K562 (cell line): ENCODE results near the gene JAM2. TPM values are rescaled to one million over a fixed set of nuclear protein-coding genes. Genes with fewer than 3 reads are reported as not detected.

Source experiments
- DPF2 ChIP-seq: fragments of 450-650 bp; IDR thresholded peaks from 2 replicates; pipeline ENCODE4 v1.6.1; 2016
- E2F3 ChIP-seq: fragments of 250-450 bp; sonication (Bioruptor Pico); IDR thresholded peaks from 2 replicates; pipeline ENCODE4 v1.4.0; 2020; ENCODE audit warnings: mild to moderate bottlenecking
- E2F5 ChIP-seq: sonication (generic); formaldehyde crosslinking; IDR thresholded peaks from 2 replicates; pipeline ENCODE4 v1.8.0; 2022; ENCODE audit warnings: mild to moderate bottlenecking, missing genetic modification reagents
- ELF1 ChIP-seq: fragments of 200-800 bp; sonication (Bioruptor generic); IDR thresholded peaks from 2 replicates; pipeline ENCODE4 v1.6.1; 2016; ENCODE audit warnings: missing genetic modification characterization, missing compliant biosample characterization
- ETS1 ChIP-seq: conservative IDR thresholded peaks from 2 replicates; pipeline ENCODE4 v1.6.1; 2011; ENCODE audit warnings: low read depth, mild to moderate bottlenecking, low read length; ENCODE audit not compliant: control insufficient read depth
- FIP1L1 ChIP-seq: fragments of 200-400 bp; formaldehyde crosslinking; IDR thresholded peaks from 2 replicates; pipeline ENCODE4 v1.6.1; 2018; ENCODE audit warnings: mild to moderate bottlenecking, low read depth, low read length; ENCODE audit not compliant: poor library complexity, severe bottlenecking
- FOXJ2 ChIP-seq: fragments of 200-800 bp; sonication (Bioruptor generic); IDR thresholded peaks from 2 replicates; pipeline ENCODE4 v1.6.1; 2016; ENCODE audit warnings: missing genetic modification characterization, missing compliant biosample characterization
- GATAD2B ChIP-seq: fragments of 450-650 bp; IDR thresholded peaks from 2 replicates; pipeline ENCODE4 v1.6.1; 2017; ENCODE audit warnings: mild to moderate bottlenecking, borderline replicate concordance
- GTF3C2 ChIP-seq: IDR thresholded peaks from 3 replicates; pipeline ENCODE4 v1.6.1; 2011; ENCODE audit warnings: borderline replicate concordance, mild to moderate bottlenecking, moderate library complexity; ENCODE audit not compliant: insufficient read length; ENCODE audit errors: extremely low read depth
- KAT2B ChIP-seq: IDR thresholded peaks from one replicate; pipeline ENCODE4 v1.6.1; 2012; ENCODE audit warnings: low read depth, mild to moderate bottlenecking, control low read depth, inconsistent platforms, low read length, moderate library complexity
- KDM1A ChIP-seq, 2 experiments: fragments of 450-650 bp; IDR thresholded peaks; 2 replicates each; pipeline ENCODE4 v1.6.1; 2016; ENCODE audit warnings: mild to moderate bottlenecking in 2 of 2
- KLF10 ChIP-seq: fragments of 250-450 bp; sonication (Bioruptor Pico); IDR thresholded peaks from 2 replicates; pipeline ENCODE4 v1.6.1; 2021; ENCODE audit warnings: matching md5 sums
- MCM5 ChIP-seq: fragments of 450-650 bp; IDR thresholded peaks from 2 replicates; pipeline ENCODE4 v1.6.1; 2016; ENCODE audit warnings: low read depth
- NR2C1 ChIP-seq, 2 experiments: fragments of 450-650 bp; IDR thresholded peaks; 2 replicates each; pipeline ENCODE4 v1.6.1; 2017; ENCODE audit warnings: mild to moderate bottlenecking in 2 of 2, antibody characterized with exemption in 1 of 2, inconsistent platforms in 1 of 2, missing compliant biosample characterization in 1 of 2, missing genetic modification characterization in 1 of 2
- POLR2G ChIP-seq: fragments of 200-400 bp; formaldehyde crosslinking; IDR thresholded peaks from 2 replicates; pipeline ENCODE4 v1.6.1; 2017; ENCODE audit warnings: low read depth, mild to moderate bottlenecking, antibody characterized with exemption, low read length, moderate library complexity
- PURB ChIP-seq: sonication (generic); formaldehyde crosslinking; IDR thresholded peaks from 2 replicates; pipeline ENCODE4 v1.9.0; 2021; ENCODE audit warnings: low read depth, mild to moderate bottlenecking, missing genetic modification reagents
- TBL1XR1 ChIP-seq, 2 experiments: IDR thresholded peaks; 2 replicates each; pipeline ENCODE4 v1.6.1; 2012; ENCODE audit warnings: improper control_type of control experiment in 2 of 2, low read length in 2 of 2, mild to moderate bottlenecking in 1 of 2
- TCFL5 ChIP-seq: fragments of 250-450 bp; sonication (Bioruptor Pico); conservative IDR thresholded peaks from 2 replicates; pipeline ENCODE4 v1.6.1; 2021; ENCODE audit warnings: mild to moderate bottlenecking, moderate library complexity, matching md5 sums
- TEAD4 ChIP-seq, 2 experiments: sonication (generic) in 1 of 2; formaldehyde crosslinking in 1 of 2; IDR thresholded peaks; 2 replicates each; pipeline versions ENCODE4 v1.6.1 to v1.8.0; 2012 to 2022; ENCODE audit warnings: borderline replicate concordance in 1 of 2, inconsistent platforms in 1 of 2, low read length in 1 of 2, mild to moderate bottlenecking in 1 of 2, missing genetic modification reagents in 1 of 2
- ZNF274 ChIP-seq: IDR thresholded peaks from 2 replicates; pipeline ENCODE4 v1.6.1; 2011; ENCODE audit warnings: low read depth, mild to moderate bottlenecking, low read length, moderate library complexity, borderline replicate concordance
- ZSCAN29 ChIP-seq: fragments of 450-650 bp; IDR thresholded peaks from 2 replicates; pipeline ENCODE4 v1.6.1; 2017
- polyA plus RNA-seq, 8 experiments: library from polyadenylated mRNA; depleted of rRNA in 4 of 8; stranded (reverse) in 5 of 8; unstranded in 3 of 8; fragments of >200 nt; fragmentation: Nextera tagmentation in 2 of 8; fragmentation: Illumina TruSeq in 1 of 8; extraction: Ambion mirVana in 2 of 8; extraction: Trizol in 1 of 8; gene quantifications; 2 replicates each; pipeline versions ENCODE4 v1.2.1 to v1.2.3, GENCODE V29; 2011 to 2014; ENCODE audit warnings: inconsistent platforms in 1 of 8, missing spikeins in 1 of 8
- total RNA-seq, 7 experiments: library from RNA; depleted of rRNA in 6 of 7; stranded (reverse); fragments of >200 nt in 6 of 7; fragmentation: Illumina TruSeq in 2 of 7; extraction: Trizol in 2 of 7; gene quantifications; 2 replicates each; pipeline versions ENCODE4 v1.2.1 to v1.2.3, GENCODE V29; 2011 to 2021; ENCODE audit warnings: low replicate concordance in 1 of 7

JAM2 gene
- total and polyA plus RNA-seq, 9 of the 15 experiments (the other 6 are each of a cell fraction or from before 2014, with no cell fraction given): 0.03 to 0.08 (median 0.07) TPM; not detected in 6

GRCh38 chr21:25607151-25608043, 31.7 kb upstream of the JAM2 start, which contains the start of gene MRPL39 (continued):
- peak; percentile 42; the same call in 1 of the 2 replicates for TF ChIP-seq TEAD4 (IDR thresholded peaks at IDR 0.05; ENCODE audit: low read length)
- 0 out of 2 replicates have a peak, but pooled peaks have one; percentile 27 for TF ChIP-seq TEAD4 (CRISPR knock-in tag; IDR thresholded peaks at IDR 0.05; ENCODE audit: borderline replicate concordance)
- peak; percentile 24; the same call in 1 of the 2 replicates for TF ChIP-seq DPF2
- no peak for TF ChIP-seq E2F5 (CRISPR knock-in tag)
- TF ChIP-seq ZSCAN29: peak; percentile 57; the same call in 1 of the 2 replicates
- peak; percentile 91 for TF ChIP-seq FIP1L1
- no peak for TF ChIP-seq KAT2B
- TF ChIP-seq TCFL5 (CRISPR knock-in tag): no peak
- TF ChIP-seq ZNF274: no peak
- TF ChIP-seq ELF1 (tag): peak; percentile 41; the same call in 1 of the 2 replicates
- no peak for TF ChIP-seq MCM5
- TF ChIP-seq PURB (CRISPR knock-in tag): no peak
- peak; percentile 68 to 83; a peak in 2 of 4 replicates for TF ChIP-seq TBL1XR1 (IDR thresholded peaks at IDR 0.05; ENCODE audit: low read length in 2 of 2)
- peak in 1 of 2 experiments; percentile 60; a peak in 2 of 4 replicates for TF ChIP-seq KDM1A (IDR thresholded peaks at IDR 0.05)
- peak; percentile 82 for TF ChIP-seq ETS1
- peak; percentile 64; the same call in 1 of the 2 replicates for TF ChIP-seq E2F3 (CRISPR knock-in tag)
- TF ChIP-seq NR2C1 (IDR thresholded peaks at IDR 0.05): peak; percentile 83
- peak; percentile 86 for TF ChIP-seq NR2C1 (tag; IDR thresholded peaks at IDR 0.05)
- no peak for TF ChIP-seq KLF10 (CRISPR knock-in tag)
- peak; percentile 99 for TF ChIP-seq POLR2G
- peak; percentile 91; the same call in 1 of the 2 replicates for TF ChIP-seq GATAD2B
- TF ChIP-seq GTF3C2: peak; percentile 61
- TF ChIP-seq FOXJ2 (tag): no peak
